GM13976 (cell line): ENCODE results near the gene SLC25A6.
"Not testable (repeated sequence)": the region's sequence is repeated elsewhere in the genome, so short reads cannot be mapped to it uniquely, and the experiment has no call there.

Experiments used
- DNase-seq: peaks from one replicate; pipeline ENCODE4 v3.0.0; 2012; ENCODE audit warnings: low spot score
- CTCF ChIP-seq: IDR thresholded peaks from 2 replicates; pipeline ENCODE4 v1.5.1; 2012; ENCODE audit warnings: borderline replicate concordance, mild to moderate bottlenecking; ENCODE audit not compliant: insufficient read depth; ENCODE audit errors: extremely low read depth, missing control alignments, control extremely low read depth
- in situ Hi-C: fragments of 300-500 bp; cut with MboI; formaldehyde crosslinking; loops from one replicate; pipeline ENCODE4 v1.12.0; 2022; ENCODE audit warnings: low sequenced_read_pairs, mixed read lengths, inconsistent platforms; ENCODE audit not compliant: unreplicated experiment

SLC25A6 gene

GRCh38 chrX:1384658-1385252, 7.2 kb downstream of the SLC25A6 start:
- peak; percentile 20 for DNase-seq
- in situ Hi-C loops: loop anchor here (10.0 kb wide), 1 partner anchor 130 kb away; no protein-coding TSS in a partner anchor
- TF ChIP-seq CTCF: no peak

- TF ChIP-seq CTCF: no peak
- DNase-seq: peak; percentile 34
- in situ Hi-C loops: loop anchor here (10.0 kb wide), 1 partner anchor 126 kb away; no protein-coding TSS in a partner anchor
Observed at GRCh38 chrX:1380672-1381233, 11.2 kb downstream of the SLC25A6 start.

GRCh38 chrX:1378306-1378759, 13.6 kb downstream of the SLC25A6 start:
- no peak for TF ChIP-seq CTCF
- peak; percentile 19 for DNase-seq
- in situ Hi-C loops: no loop called here

- no peak for TF ChIP-seq CTCF
- no peak for DNase-seq
- in situ Hi-C loops: no loop called here
Observed at GRCh38 chrX:1368385-1368698, 23.6 kb downstream of the SLC25A6 start.

- DNase-seq, in situ Hi-C loops: not testable (repeated sequence)
Observed at GRCh38 chrX:1366363-1366762, 25.6 kb downstream of the SLC25A6 start.

GRCh38 chrX:1361910-1362309, 30.0 kb downstream of the SLC25A6 start:
- in situ Hi-C loops: no loop called here
- no peak for TF ChIP-seq CTCF

GRCh38 chrX:1361275-1361674, 30.6 kb downstream of the SLC25A6 start:
- TF ChIP-seq CTCF: no peak
- in situ Hi-C loops: no loop called here
- no peak for DNase-seq

More at GRCh38 chrX:1361910-1362309, 30.0 kb downstream of the SLC25A6 start:
- no peak for DNase-seq
